Lower lobe of right lung (tissue), 2 donors: ENCODE data around the gene GRM7. TPM values are rescaled to one million over a fixed set of nuclear protein-coding genes. Genes with fewer than 3 reads are reported as not detected.
A peak's percentile ranks its signal among the peaks of the same experiment; 100 is the strongest.

Source experiments
- ATAC-seq, 2 donors: fragments of 200-7000 bp; cut with Tn5 transposase; one replicate each; pipeline ENCODE4 v1.9.1; 2020 to 2022; ENCODE audit warnings: mild to moderate bottlenecking in 2 of 2, moderate library complexity in 2 of 2
- DNase-seq: peaks from one replicate; pipeline ENCODE4 v3.0.0-alpha.2; 2020
- H3K27ac ChIP-seq: fragments of 200-600 bp; one replicate; pipeline ENCODE4 v1.8.0; 2022
- H3K27me3 ChIP-seq: fragments of 200-600 bp; one replicate; pipeline ENCODE4 v1.8.0; 2022; ENCODE audit warnings: low read depth
- H3K36me3 ChIP-seq: fragments of 200-600 bp; one replicate; pipeline ENCODE4 v1.8.0; 2022; ENCODE audit warnings: mild to moderate bottlenecking
- H3K4me1 ChIP-seq: fragments of 200-600 bp; one replicate; pipeline ENCODE4 v1.8.0; 2022
- H3K4me3 ChIP-seq: fragments of 200-600 bp; one replicate; pipeline ENCODE4 v1.8.0; 2022; ENCODE audit warnings: mild to moderate bottlenecking
- H3K9me3 ChIP-seq: fragments of 200-600 bp; one replicate; pipeline ENCODE4 v1.8.0; 2022
- CTCF ChIP-seq: fragments of 200-600 bp; IDR thresholded peaks from one replicate; pipeline ENCODE4 v1.8.0; 2022; ENCODE audit warnings: antibody characterized with exemption, mild to moderate bottlenecking
- intact Hi-C: fragments of 100-400 bp; cut with DNase I; formaldehyde crosslinking; loops from one replicate; pipeline ENCODE4 v1.11.0; 2022
- total RNA-seq: library from RNA; stranded (reverse); fragmentation: NEBNext Ultra II Directional; extraction: Animal tissue kit (Norgen Biotek cat#: 25700); gene quantifications from one replicate; pipeline ENCODE4 v1.2.1, GENCODE V29; 2021
- donor health status: DM: no; HTN: yes; CAD: no; lungs with severe emphysema.

GRM7 gene
- total RNA-seq, 1 donor from 2014 or later: 0.86 TPM

GRCh38 chr3:7536510-7536909 is 675.6 kb downstream of the GRM7 start:
- no peak for DNase-seq
- no peaks in the 10 kb centered on the region for H3K4me1 ChIP-seq
- no peak for TF ChIP-seq CTCF
- no peaks in the 10 kb centered on the region for H3K9me3 ChIP-seq
- ATAC-seq: no peak
- no peak overlapping the region for H3K27ac ChIP-seq
- intact Hi-C loops: no loop called here
- no peaks in the 10 kb centered on the region for H3K27me3 ChIP-seq
- no peaks in the 10 kb centered on the region for H3K36me3 ChIP-seq
- no peak overlapping the region for H3K4me3 ChIP-seq

GRCh38 chr3:7536921-7537320 is 676.0 kb downstream of the GRM7 start:
- Histone ChIP-seq H3K36me3 (no peaks in the 10 kb centered on the region), H3K9me3 (no peaks in the 10 kb centered on the region), H3K27ac (no peak overlapping the region), H3K4me1 (no peaks in the 10 kb centered on the region), H3K27me3 (no peaks in the 10 kb centered on the region), H3K4me3 (no peak overlapping the region)
- TF ChIP-seq CTCF: no peak
- DNase-seq: no peak
- no peak for ATAC-seq
- intact Hi-C loops: no loop called here

GRCh38 chr3:7543294-7543880 is 682.5 kb downstream of the GRM7 start:
- TF ChIP-seq CTCF: no peak

GRCh38 chr3:7545334-7545733 is 684.4 kb downstream of the GRM7 start:
- no peaks in the 10 kb centered on the region for H3K9me3 ChIP-seq
- DNase-seq: no peak
- no peak for TF ChIP-seq CTCF
- H3K36me3 ChIP-seq: no peaks in the 10 kb centered on the region
- no peaks in the 10 kb centered on the region for H3K4me1 ChIP-seq
- intact Hi-C loops: no loop called here
- ATAC-seq: no peak
- no peaks in the 10 kb centered on the region for H3K27me3 ChIP-seq
- H3K4me3 ChIP-seq: no peak overlapping the region
- H3K27ac ChIP-seq: no peak overlapping the region

More at GRCh38 chr3:7543294-7543880, 682.5 kb downstream of the GRM7 start:
- no peaks in the 10 kb centered on the region for H3K36me3 ChIP-seq
- intact Hi-C loops: no loop called here
- H3K27me3 ChIP-seq: no peaks in the 10 kb centered on the region
- DNase-seq: no peak
- no peaks in the 10 kb centered on the region for H3K4me1 ChIP-seq
- H3K9me3 ChIP-seq: no peaks in the 10 kb centered on the region
- no peak overlapping the region for H3K4me3 ChIP-seq
- H3K27ac ChIP-seq: no peak overlapping the region
- ATAC-seq: no peak

- Histone ChIP-seq H3K4me3 (no peak overlapping the region), H3K4me1 (no peaks in the 10 kb centered on the region), H3K27ac (no peak overlapping the region), H3K36me3 (no peaks in the 10 kb centered on the region), H3K9me3 (no peaks in the 10 kb centered on the region), H3K27me3 (no peaks in the 10 kb centered on the region)
- no peak for ATAC-seq
- intact Hi-C loops: no loop called here
- DNase-seq: no peak
- peak; percentile 28 for TF ChIP-seq CTCF
These were observed 685.3 kb downstream of the GRM7 start for GRCh38 chr3:7546253-7546652.
